ENCODE data around the gene GSK3A.
A peak's percentile ranks its signal among the peaks of the same experiment; 100 is the strongest.
"Not testable (repeated sequence)": the region's sequence is repeated elsewhere in the genome, so short reads cannot be mapped to it uniquely, and the experiment has no call there.

GSK3A gene

DNA sequence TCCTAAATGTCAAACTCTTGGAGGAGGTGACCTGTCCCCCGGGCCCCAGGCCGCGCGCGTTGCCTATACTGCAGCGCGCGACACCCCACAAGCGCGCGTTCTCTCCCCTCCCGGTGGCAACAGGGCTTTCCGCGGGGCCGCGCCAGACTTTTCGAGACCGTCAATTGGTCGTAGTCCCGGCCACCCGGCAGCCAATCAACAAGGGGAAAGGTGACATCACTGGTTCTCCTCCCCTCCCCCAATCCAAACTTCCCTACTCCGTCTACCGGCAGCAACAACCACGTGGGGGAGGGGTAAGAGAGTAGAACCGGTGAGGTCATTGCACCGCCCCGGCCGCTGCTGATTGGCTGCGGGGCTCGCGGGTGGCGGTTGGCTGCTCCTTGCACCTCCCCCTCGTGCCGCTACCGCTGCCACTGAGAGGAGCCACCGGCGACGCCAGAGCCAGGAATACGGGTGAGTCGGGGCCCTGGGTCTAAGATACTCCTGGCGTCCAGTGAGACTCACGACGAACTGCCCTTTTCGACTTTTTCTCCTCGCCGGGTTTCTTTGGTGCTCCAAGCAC, 25.8 kb upstream of the GSK3A start:
- H3K27ac ChIP-seq (ENCODE audit: low read depth, low read length) = peak overlapping the region; percentile 99
- no peaks in the 10 kb centered on the region for H3K27me3 ChIP-seq (ENCODE audit: control insufficient read depth in 1 of 2, insufficient read depth in 2 of 2, low read length in 2 of 2)
- H3K9me3 ChIP-seq (ENCODE audit: control insufficient read depth in 1 of 2, low read length in 2 of 2) = no peaks in the 10 kb centered on the region
- H3K4me1 ChIP-seq (ENCODE audit: control insufficient read depth in 1 of 2, insufficient read depth in 2 of 2, low read length in 2 of 2) = peaks cover 22 to 24% of the 10 kb centered on the region in 2 donors
- H3K4me3 ChIP-seq (ENCODE audit: low read depth in 1 of 2, low read length in 2 of 2) = peak overlapping the region; percentile 74 to 81
- H3K36me3 ChIP-seq (ENCODE audit: control insufficient read depth in 1 of 2, insufficient read depth in 2 of 2, low read length in 2 of 2) = peaks cover 3 to 14% of the 10 kb centered on the region in 2 donors
- peak overlapping the region; percentile 89 to 96 for H3K9ac ChIP-seq (ENCODE audit: low read depth in 1 of 2, low read length in 2 of 2)

DNA sequence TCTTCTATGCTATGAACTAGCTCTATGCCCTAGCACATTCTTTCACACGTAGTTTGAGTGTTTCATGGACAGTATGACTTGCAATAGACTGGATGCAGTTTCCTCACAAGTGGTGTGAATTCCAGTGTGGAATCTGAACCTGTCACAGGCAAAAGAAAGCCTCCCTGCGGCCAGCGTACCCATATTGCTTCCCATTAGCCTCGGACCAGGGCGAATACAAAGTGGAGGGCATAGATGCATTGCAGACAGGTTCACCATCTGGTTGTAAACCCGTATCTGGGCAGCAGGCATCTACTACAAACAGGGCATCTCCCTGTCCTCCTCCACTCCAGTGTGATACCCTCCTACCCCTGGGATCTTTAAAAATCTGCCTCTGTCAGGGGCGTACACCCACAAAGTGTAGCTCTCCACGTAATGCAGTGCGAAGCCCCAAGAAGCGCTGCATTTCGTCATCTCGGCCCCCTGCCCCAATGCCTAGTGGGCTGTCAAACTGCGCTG, 25.3 kb upstream of the GSK3A start:
- peak overlapping the region; percentile 89 to 96 for H3K9ac ChIP-seq (ENCODE audit: low read depth in 1 of 2, low read length in 2 of 2)
- H3K36me3 ChIP-seq (ENCODE audit: control insufficient read depth in 1 of 2, insufficient read depth in 2 of 2, low read length in 2 of 2) = peaks cover 3 to 10% of the 10 kb centered on the region in 2 donors
- no peaks in the 10 kb centered on the region for H3K27me3 ChIP-seq (ENCODE audit: control insufficient read depth in 1 of 2, insufficient read depth in 2 of 2, low read length in 2 of 2)
- H3K4me1 ChIP-seq (ENCODE audit: control insufficient read depth in 1 of 2, insufficient read depth in 2 of 2, low read length in 2 of 2) = peaks cover 22 to 24% of the 10 kb centered on the region in 2 donors
- peak overlapping the region; percentile 81 for H3K27ac ChIP-seq (ENCODE audit: low read depth, low read length)
- no peaks in the 10 kb centered on the region for H3K9me3 ChIP-seq (ENCODE audit: control insufficient read depth in 1 of 2, low read length in 2 of 2)
- H3K4me3 ChIP-seq (ENCODE audit: low read depth in 1 of 2, low read length in 2 of 2) = peak overlapping the region; percentile 71 to 74

DNA sequence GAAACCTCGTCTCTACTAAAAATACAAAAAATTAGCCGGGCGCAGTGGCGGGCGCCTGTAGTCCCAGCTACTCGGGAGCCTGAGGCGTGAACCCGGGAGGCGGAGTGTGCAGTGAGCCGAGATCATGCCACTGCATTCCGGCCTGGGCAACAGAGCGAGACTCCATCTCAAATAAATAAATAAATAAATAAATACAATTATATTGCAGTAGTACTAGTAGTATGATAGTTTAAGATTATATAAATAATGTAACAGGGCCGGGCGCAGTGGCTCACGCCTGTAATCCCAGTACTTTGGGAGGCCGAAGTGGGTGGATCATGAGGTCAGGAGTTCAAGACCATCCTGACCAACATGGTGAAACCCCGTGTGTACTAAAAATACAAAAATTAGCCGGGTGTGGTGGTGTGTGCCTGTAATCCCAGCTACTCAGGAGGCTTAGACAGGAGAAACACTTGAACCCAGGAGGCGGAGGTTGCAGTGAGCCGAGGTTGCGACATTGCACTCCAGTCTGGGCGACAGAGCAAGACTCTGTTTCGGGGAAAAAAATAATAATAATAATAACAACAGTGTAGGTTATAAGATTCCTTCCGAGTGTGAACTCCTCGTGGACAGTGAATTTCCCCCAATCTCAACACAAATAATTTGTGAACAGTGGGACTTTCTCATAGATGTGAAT, 24.7 kb upstream of the GSK3A start:
- not testable (repeated sequence) for H3K27ac ChIP-seq (ENCODE audit: low read depth, low read length); H3K9me3 ChIP-seq (ENCODE audit: control insufficient read depth in 1 of 2, low read length in 2 of 2); H3K36me3 ChIP-seq (ENCODE audit: control insufficient read depth in 1 of 2, insufficient read depth in 2 of 2, low read length in 2 of 2); H3K4me3 ChIP-seq (ENCODE audit: low read depth in 1 of 2, low read length in 2 of 2); H3K27me3 ChIP-seq (ENCODE audit: control insufficient read depth in 1 of 2, insufficient read depth in 2 of 2, low read length in 2 of 2)
- Histone ChIP-seq H3K9ac (ENCODE audit: low read depth in 1 of 2, low read length in 2 of 2) (peak overlapping the region; percentile 89 to 96), H3K4me1 (ENCODE audit: control insufficient read depth in 1 of 2, insufficient read depth in 2 of 2, low read length in 2 of 2) (peaks cover 22 to 24% of the 10 kb centered on the region in 2 donors)

DNA sequence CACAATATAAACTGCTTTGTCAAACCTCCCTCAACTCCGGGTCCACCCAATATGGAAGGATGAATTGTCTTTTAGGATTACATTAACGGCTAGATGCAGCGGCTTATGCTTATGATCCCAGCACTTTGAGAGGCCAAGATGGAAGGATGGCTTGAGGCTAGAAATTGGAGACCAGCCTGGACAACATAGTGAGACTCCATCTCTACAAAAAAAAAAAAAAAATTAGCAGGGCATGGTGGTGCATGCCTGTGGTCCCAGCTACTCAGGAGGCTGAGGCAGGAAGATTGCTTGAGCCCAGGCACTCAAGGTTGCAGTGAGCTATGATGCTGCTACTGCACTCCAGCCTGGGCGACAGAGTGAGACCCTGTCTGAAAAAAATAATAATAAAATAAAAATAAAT, 23.7 kb upstream of the GSK3A start:
- H3K36me3 ChIP-seq (ENCODE audit: control insufficient read depth in 1 of 2, insufficient read depth in 2 of 2, low read length in 2 of 2); H3K9me3 ChIP-seq (ENCODE audit: control insufficient read depth in 1 of 2, low read length in 2 of 2); H3K27ac ChIP-seq (ENCODE audit: low read depth, low read length); H3K9ac ChIP-seq (ENCODE audit: low read depth in 1 of 2, low read length in 2 of 2); H3K4me3 ChIP-seq (ENCODE audit: low read depth in 1 of 2, low read length in 2 of 2); H3K27me3 ChIP-seq (ENCODE audit: control insufficient read depth in 1 of 2, insufficient read depth in 2 of 2, low read length in 2 of 2): not testable (repeated sequence)
- peaks cover 15 to 21% of the 10 kb centered on the region in 2 donors for H3K4me1 ChIP-seq (ENCODE audit: control insufficient read depth in 1 of 2, insufficient read depth in 2 of 2, low read length in 2 of 2)

- no peaks in the 10 kb centered on the region for H3K9me3 ChIP-seq (ENCODE audit: control insufficient read depth in 1 of 2, low read length in 2 of 2)
- no peak overlapping the region for H3K4me3 ChIP-seq (ENCODE audit: low read depth in 1 of 2, low read length in 2 of 2)
- no peak overlapping the region for H3K9ac ChIP-seq (ENCODE audit: low read depth in 1 of 2, low read length in 2 of 2)
- H3K4me1 ChIP-seq (ENCODE audit: control insufficient read depth in 1 of 2, insufficient read depth in 2 of 2, low read length in 2 of 2) = peaks cover 0 to 3% of the 10 kb centered on the region in 2 donors
- H3K27me3 ChIP-seq (ENCODE audit: control insufficient read depth in 1 of 2, insufficient read depth in 2 of 2, low read length in 2 of 2) = no peaks in the 10 kb centered on the region
- no peaks in the 10 kb centered on the region for H3K36me3 ChIP-seq (ENCODE audit: control insufficient read depth in 1 of 2, insufficient read depth in 2 of 2, low read length in 2 of 2)
- no peak overlapping the region for H3K27ac ChIP-seq (ENCODE audit: low read depth, low read length)
These were observed 19.4 kb upstream of the GSK3A start for GRCh38 chr19:42261763-42262162.

GRCh38 chr19:42257842-42258241, 15.4 kb upstream of the GSK3A start:
- not testable (repeated sequence) for H3K36me3 ChIP-seq (ENCODE audit: control insufficient read depth in 1 of 2, insufficient read depth in 2 of 2, low read length in 2 of 2); H3K27ac ChIP-seq (ENCODE audit: low read depth, low read length); H3K4me3 ChIP-seq (ENCODE audit: low read depth in 1 of 2, low read length in 2 of 2); H3K9me3 ChIP-seq (ENCODE audit: control insufficient read depth in 1 of 2, low read length in 2 of 2); H3K9ac ChIP-seq (ENCODE audit: low read depth in 1 of 2, low read length in 2 of 2); H3K27me3 ChIP-seq (ENCODE audit: control insufficient read depth in 1 of 2, insufficient read depth in 2 of 2, low read length in 2 of 2)
- peaks cover 14 to 16% of the 10 kb centered on the region in 2 donors for H3K4me1 ChIP-seq (ENCODE audit: control insufficient read depth in 1 of 2, insufficient read depth in 2 of 2, low read length in 2 of 2)

DNA sequence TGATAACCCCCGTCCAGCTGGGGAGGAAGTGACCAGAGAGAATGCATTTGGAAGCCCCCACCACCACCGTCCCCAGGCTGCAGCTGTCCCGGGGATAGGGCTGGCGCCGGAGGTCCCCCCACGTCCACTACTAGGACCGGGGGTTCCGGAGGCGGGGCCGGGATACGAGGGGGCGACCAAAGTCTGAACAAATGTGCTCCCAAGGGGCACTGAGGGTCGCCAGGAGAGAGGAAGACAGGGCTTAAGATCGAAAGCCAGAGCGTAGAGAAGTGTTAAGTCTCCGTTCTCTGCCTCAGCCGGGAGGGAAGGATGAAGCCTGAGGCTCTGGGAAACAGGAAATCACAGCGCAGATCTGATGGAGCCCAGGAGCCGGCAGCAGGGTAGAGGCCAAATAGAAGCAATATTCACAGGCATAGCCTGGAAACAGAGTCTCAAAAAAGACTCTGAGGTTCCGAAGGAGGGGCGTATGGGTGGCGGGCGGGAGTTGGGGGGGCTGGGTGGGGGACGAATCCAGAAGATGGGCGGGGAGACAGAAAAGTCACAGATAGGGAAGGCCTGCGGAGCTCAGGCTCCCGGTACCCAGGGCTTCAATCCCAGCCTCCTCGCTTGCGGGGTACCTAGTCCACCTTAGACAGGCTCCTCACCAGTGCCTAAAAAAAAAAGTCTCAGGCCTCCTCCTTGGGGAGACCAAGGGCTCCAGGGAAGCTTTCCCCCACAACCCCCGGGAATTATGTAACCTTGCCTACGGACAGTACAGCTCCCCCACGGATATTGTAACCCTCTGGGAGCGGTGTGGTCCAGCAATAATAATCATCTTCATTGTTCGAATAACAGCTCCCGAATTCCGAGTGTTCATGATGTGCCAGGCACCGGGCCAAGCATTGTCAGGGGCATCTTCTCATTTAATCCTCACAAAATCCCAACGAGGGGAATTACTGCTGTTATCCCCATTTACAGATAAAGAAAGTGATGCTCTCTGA, 13.7 kb upstream of the GSK3A start:
- Histone ChIP-seq H3K27ac (ENCODE audit: low read depth, low read length) (peak overlapping the region; percentile 79), H3K9me3 (ENCODE audit: control insufficient read depth in 1 of 2, low read length in 2 of 2) (no peaks in the 10 kb centered on the region), H3K9ac (ENCODE audit: low read depth in 1 of 2, low read length in 2 of 2) (peak overlapping the region; percentile 65 to 77), H3K27me3 (ENCODE audit: control insufficient read depth in 1 of 2, insufficient read depth in 2 of 2, low read length in 2 of 2) (no peaks in the 10 kb centered on the region), H3K4me1 (ENCODE audit: control insufficient read depth in 1 of 2, insufficient read depth in 2 of 2, low read length in 2 of 2) (peaks cover 28 to 31% of the 10 kb centered on the region in 2 donors), H3K36me3 (ENCODE audit: control insufficient read depth in 1 of 2, insufficient read depth in 2 of 2, low read length in 2 of 2) (no peaks in the 10 kb centered on the region), H3K4me3 (ENCODE audit: low read depth in 1 of 2, low read length in 2 of 2) (peak overlapping the region; percentile 64 to 78)

DNA sequence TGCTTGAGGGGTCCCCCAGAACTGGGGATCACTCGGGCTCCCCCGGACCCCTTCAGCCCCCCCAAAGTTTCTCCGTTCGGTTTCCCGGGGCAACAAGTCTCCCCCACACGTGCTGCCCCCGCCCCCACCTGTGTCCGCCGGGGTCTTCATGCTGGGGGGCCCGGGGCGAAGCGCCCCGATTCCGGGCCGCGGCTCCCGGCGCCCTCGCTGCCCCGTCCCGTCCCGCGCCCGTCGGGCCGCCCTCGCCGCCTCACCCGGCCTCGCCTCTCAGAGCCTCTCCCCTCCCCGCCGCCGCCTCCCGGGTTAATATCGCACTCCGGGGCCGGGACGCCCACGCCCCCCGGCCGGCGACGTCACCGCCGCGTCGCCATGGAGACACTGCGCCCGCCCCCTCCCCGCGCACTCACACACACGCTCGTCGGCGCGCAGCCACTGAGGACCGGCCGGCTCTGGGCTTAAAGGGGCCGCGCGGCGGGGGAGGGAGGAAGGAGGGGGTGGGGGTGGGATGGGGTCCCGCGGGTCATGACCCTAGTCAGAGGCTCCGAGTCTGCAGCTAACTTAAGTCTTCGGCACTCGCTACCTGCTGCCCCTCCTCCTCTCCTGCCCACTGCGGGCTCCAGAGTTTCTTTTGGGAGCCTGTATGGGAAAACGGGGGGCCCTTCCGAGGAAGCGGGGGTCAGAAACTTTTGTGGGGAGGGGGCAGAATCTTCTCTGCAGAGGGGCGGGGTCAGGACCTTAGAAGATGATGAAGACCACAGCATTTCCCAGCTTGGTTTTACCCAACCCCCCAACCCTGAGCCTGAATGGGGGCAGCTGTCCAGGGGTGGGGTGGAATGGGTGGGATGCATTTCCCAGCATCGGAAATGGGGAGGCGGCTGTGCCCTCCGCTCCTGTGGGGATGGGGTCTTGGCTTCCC, 12.7 kb upstream of the GSK3A start, which contains the start of gene ERF:
Gene ERF, minus strand, starts transcription at position 279 of the 916 bp plus-strand sequence. Its CDS starts 129 bp downstream, at position 150.
- Histone ChIP-seq H3K27me3 (ENCODE audit: control insufficient read depth in 1 of 2, insufficient read depth in 2 of 2, low read length in 2 of 2) (no peaks in the 10 kb centered on the region), H3K27ac (ENCODE audit: low read depth, low read length) (peak within 1 kb of the TSS; percentile 97), H3K9me3 (ENCODE audit: control insufficient read depth in 1 of 2, low read length in 2 of 2) (no peaks in the 10 kb centered on the region), H3K4me3 (ENCODE audit: low read depth in 1 of 2, low read length in 2 of 2) (peak within 1 kb of the TSS; percentile 81 to 86), H3K9ac (ENCODE audit: low read depth in 1 of 2, low read length in 2 of 2) (peak within 1 kb of the TSS; percentile 90), H3K36me3 (ENCODE audit: control insufficient read depth in 1 of 2, insufficient read depth in 2 of 2, low read length in 2 of 2) (peaks cover 0 to under 1% of the 10 kb centered on the region in 2 donors), H3K4me1 (ENCODE audit: control insufficient read depth in 1 of 2, insufficient read depth in 2 of 2, low read length in 2 of 2) (peaks cover 30 to 40% of the 10 kb centered on the region in 2 donors)

DNA sequence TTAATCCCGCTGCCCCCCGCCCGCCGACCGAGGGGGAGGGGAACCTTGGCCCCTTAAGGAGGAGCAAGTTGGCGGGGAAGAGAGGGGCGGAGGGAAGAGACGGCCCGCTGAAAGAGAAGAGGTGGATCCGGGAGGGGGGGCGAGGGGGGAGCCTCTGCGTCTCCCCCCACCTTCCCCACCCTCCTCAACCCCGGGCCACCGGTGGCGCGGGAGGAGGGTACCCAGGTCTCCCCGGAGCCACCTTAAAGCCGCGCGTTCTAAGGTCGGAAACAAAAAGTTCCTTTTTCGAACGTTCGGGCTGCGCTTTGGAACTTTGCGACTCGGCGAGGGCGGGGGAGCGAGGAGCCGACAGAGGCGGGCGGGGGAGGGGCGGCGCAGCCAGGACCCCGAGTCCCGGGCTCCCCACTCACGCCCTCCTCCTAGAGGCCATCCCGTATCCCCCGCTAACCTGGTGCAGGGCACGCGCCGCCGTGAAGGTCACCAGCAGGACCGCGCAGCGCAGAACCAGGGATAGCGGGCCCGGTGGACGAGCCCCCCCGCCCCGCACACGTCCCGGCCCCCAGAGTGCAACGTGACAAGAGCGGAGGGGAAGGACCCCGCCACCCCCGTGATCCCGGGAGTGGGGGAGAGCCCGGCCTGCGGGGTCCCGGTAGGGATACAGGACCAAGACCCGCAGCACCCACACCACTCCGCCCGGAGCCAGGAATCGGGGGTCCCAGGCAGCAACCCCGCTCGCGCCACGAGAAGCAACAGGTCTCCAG, 11.9 kb upstream of the GSK3A start:
- Histone ChIP-seq H3K9ac (ENCODE audit: low read depth in 1 of 2, low read length in 2 of 2) (peak overlapping the region; percentile 90), H3K4me3 (ENCODE audit: low read depth in 1 of 2, low read length in 2 of 2) (peak overlapping the region; percentile 81 to 86), H3K27ac (ENCODE audit: low read depth, low read length) (peak overlapping the region; percentile 97), H3K27me3 (ENCODE audit: control insufficient read depth in 1 of 2, insufficient read depth in 2 of 2, low read length in 2 of 2) (no peaks in the 10 kb centered on the region), H3K4me1 (ENCODE audit: control insufficient read depth in 1 of 2, insufficient read depth in 2 of 2, low read length in 2 of 2) (peaks cover 32 to 43% of the 10 kb centered on the region in 2 donors), H3K9me3 (ENCODE audit: control insufficient read depth in 1 of 2, low read length in 2 of 2) (no peaks in the 10 kb centered on the region), H3K36me3 (ENCODE audit: control insufficient read depth in 1 of 2, insufficient read depth in 2 of 2, low read length in 2 of 2) (peaks cover 4 to 8% of the 10 kb centered on the region in 2 donors)
